ENCODE measurements around the gene CYP2S1. TPM values are rescaled to one million over a fixed set of nuclear protein-coding genes. Genes with fewer than 3 reads are reported as not detected.

CYP2S1 gene
- total RNA-seq, 1 donor from 2014 or later: 2.1 TPM

DNA sequence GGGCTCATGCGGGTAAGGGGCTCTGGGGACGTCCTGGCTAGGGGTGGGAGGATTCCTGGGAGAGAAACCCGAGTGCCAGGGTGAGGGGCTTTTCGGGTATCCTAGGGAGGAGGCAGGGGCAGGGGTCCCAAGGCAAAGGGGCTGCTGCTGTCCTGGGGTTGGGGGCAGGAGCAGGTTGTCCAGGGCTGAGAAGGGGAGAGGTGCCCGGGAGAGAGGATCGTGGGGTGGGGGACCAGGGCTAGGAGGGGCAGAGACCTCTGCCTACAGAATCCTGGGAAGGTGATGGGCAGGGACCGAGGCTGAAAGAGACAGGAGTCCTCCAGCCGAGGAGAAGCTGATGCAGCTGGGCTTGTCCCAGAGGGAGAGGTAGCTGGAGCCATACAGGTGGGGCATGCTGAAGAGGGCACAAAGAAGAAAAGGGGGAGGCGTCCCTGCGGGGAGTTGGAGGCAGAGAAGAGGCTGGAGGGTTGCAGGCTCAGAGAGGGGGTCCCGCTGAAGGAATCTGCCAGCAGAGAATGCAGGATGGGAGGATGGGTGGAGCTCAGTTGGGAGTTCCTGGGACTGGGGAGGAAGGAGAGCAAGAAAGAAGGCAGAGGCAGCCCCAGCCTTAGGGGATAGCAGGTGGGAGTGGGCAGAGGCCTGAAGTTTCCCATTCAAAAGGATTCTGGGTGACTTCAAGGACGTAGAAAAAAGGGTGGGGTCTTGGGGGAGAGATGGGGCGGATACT, 574 bp downstream of the CYP2S1 start:
- intact Hi-C loops (cut with micrococcal nuclease): no loop called here

DNA sequence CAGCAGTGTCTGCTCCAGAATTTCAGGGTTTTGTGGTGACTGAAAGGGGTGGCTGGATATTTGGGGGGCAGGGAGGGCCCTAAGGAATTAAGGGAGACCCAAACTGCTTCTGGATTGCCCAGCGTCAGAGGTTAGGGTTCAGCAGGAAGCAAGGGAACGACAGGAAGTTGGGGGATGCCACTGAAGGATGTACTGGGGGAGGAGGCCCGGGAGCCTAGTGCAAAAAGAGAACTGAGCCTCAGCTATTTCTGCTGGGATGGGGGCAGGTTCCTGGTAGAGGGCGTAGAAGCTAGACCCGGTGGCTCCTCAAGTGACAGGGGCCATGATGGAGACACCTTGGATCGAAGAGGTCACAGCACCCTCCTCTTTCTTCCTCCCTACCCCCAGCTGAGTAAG, 1.1 kb downstream of the CYP2S1 start:
- intact Hi-C loops (cut with micrococcal nuclease): no loop called here

DNA sequence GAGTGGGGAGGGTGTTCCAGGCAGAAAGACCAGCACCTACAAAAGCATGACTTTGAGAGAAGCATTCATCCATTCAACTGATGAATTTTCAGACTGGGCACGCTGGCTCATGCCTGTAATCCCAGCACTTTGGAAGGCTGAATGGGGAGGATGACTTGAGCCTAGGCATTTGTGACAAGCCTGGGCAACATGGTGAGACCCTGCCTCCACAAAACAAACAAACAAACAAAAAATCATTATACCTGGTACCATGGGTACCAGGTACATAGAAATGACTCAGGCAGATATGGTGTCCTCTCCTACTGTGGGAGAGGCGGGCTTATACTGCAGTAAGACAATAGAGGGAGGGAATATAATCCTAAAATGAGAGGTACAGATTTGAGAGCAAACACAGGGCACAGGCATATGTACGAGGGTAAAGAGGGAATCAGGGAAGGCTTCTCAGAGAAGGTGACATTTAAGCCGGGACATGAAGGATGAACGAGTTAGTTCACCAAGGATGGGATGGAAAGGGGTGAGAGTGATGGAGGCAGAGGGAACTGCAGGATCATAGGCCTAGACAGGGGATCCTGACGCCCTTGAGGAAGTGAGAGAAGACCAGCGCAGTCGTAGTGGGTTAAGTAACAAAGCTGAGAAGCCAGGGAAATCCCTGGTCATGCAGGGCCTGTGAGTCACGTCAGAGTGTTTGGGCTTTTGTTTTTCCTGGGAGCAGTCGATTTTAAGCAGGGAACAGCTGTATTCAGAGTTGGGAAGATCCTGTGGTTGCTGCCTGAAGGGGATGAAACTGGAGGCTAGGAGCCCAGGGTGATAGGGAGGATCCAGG, 2.9 kb downstream of the CYP2S1 start:
- intact Hi-C loops (cut with micrococcal nuclease): no loop called here

- intact Hi-C loops (cut with micrococcal nuclease): no loop called here
Measured at GRCh38 chr19:41198559-41198958, 5.5 kb downstream of the CYP2S1 start.

DNA sequence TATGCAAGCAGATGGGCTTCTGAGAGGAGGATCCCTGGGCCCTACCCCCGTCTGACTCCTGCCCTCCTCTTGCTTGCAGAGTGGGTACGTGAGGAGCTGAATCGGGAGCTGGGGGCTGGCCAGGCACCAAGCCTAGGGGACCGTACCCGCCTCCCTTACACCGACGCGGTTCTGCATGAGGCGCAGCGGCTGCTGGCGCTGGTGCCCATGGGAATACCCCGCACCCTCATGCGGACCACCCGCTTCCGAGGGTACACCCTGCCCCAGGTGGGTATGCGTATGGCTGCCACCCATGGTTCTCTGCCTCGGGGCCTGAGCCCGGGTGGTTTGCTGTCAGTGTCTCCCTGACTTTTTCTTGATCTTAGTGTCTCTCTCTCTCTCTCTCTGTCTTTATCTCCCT, 10.4 kb downstream of the CYP2S1 start:
- intact Hi-C loops (cut with micrococcal nuclease): no loop called here

DNA sequence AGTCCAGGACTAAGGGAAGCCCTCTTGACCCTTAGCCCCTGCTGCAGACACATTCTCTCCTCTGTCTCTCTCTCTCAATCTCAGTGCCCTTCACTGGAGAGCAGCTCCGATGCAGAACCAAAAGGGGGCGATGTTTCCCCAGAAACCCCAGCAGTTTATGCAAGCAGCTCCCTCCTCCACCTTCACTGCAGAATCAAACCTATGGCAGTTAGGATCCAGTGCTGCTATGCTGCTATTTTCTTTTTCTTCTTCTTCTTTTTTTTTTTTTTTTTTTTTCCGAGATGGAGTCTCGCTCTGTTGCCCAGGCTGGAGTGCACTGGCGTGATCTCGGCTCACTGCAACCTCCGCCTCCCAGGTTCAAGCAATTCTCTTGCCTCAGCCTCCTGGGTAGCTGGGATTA, 11.3 kb downstream of the CYP2S1 start:
- intact Hi-C loops (cut with micrococcal nuclease): loop anchor here (1.0 kb wide), 6 partner anchors 58 to 391 kb away; partner anchors contain the start of genes BCKDHA, DMAC2 and EXOSC5

DNA sequence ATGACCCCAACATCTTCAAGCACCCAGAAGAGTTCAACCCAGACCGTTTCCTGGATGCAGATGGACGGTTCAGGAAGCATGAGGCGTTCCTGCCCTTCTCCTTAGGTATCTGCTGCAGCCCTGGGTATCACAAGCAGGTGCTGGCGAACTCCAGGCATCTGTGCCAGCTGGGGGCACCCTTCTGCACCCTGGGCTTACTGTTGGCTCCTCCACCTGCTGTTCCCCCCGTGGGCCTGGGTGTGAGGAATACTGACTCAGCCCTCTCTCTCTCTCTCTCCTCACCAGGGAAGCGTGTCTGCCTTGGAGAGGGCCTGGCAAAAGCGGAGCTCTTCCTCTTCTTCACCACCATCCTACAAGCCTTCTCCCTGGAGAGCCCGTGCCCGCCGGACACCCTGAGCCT, 13.0 kb downstream of the CYP2S1 start:
- intact Hi-C loops (cut with micrococcal nuclease): no loop called here

DNA sequence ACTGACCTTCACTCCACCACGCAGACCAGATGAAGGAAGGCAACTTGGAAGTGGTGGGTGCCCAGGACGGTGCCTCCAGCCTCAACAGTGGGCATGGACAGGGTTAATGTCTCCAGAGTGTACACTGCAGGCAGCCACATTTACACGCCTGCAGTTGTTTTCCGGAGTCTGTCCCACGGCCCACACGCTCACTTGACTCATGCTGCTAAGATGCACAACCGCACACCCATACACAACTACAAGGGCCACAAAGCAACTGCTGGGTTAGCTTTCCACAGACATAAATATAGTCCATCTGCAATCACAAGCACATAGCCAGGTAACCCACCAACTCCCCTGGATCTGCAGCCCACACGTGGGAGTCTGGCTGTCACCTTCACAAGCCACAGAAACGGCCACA, 13.4 kb downstream of the CYP2S1 start:
- intact Hi-C loops (cut with micrococcal nuclease): no loop called here

- intact Hi-C loops (cut with micrococcal nuclease): no loop called here
Measured at GRCh38 chr19:41206926-41207750, 14.1 kb downstream of the CYP2S1 start.

DNA sequence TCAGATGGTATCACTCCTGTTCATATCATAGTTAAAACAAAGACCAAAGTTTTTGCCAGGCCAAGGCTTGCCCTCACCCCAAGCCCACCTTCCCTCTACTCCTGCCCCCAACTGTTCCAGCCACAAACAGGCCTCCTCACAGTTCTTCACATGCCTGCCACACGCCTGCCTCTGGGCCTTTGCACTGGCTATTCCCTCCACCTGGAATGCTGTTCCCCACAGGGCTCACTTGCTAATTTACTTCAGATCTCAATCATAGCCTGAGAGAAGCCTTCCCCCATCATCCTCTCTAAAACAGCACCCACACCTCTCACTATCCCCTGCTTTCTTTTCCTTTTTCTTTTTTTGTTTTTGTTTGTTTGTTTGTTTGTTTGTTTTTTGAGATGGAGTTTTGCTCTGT, 21.1 kb downstream of the CYP2S1 start:
- intact Hi-C loops (cut with micrococcal nuclease): no loop called here

DNA sequence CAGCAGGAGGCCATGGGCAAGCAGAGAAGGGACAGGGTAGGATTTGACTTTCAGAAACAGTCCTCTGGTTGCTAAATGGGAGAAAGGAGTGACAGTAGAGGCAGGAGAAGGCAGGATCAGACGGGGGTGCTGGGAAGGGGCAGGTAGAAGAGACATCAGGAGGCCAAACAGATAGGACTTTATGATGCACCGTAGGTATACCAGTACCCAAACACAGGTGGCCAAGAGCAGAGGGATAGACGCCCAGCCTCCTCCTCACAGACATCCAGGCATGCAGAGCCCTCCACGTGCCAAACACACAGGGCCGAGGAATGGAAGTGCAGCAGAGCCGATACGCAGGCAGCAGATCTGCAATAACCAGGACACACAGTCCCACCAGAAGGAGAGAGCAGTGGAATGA, 24.7 kb downstream of the CYP2S1 start:
- intact Hi-C loops (cut with micrococcal nuclease): no loop called here

- intact Hi-C loops (cut with micrococcal nuclease): no loop called here
Measured at GRCh38 chr19:41218249-41218614, 25.2 kb downstream of the CYP2S1 start.

DNA sequence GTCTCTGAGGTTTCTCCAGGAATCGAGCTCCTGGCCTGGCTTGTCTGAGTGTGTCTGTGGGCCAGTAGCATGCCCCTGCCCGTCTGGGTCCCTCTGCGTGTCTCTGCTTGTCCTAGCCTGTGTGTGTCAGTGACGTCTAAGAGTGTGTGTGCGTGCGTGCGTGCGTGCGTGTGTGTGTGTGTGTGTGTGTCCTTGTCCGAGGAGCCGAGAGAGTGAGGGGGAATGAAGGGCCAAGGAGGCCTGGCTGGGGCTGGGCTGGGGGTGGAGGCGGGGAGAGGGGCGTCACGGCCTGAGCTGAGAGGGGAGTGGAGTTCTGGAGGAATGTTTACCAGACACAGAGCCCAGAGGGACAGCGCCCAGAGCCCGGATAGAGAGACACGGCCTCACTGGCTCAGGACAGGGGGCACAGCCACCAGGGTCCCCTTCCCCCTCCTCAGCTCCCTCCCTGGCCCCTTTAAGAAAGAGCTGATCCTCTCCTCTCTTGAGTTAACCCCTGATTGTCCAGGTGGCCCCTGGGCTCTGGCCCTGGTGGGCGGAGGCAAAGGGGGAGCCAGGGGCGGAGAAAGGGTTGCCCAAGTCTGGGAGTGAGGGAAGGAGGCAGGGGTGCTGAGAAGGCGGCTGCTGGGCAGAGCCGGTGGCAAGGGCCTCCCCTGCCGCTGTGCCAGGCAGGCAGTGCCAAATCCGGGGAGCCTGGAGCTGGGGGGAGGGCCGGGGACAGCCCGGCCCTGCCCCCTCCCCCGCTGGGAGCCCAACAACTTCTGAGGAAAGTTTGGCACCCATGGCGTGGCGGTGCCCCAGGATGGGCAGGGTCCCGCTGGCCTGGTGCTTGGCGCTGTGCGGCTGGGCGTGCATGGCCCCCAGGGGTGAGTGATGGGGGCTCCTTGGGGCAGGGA, 25.8 kb downstream of the CYP2S1 start, which contains the start of gene AXL:
Gene AXL (plus strand): TSS at position 609 of the 893 bp plus-strand sequence. CDS start 170 bp downstream, at position 779.
- intact Hi-C loops (cut with micrococcal nuclease): no loop called here

DNA sequence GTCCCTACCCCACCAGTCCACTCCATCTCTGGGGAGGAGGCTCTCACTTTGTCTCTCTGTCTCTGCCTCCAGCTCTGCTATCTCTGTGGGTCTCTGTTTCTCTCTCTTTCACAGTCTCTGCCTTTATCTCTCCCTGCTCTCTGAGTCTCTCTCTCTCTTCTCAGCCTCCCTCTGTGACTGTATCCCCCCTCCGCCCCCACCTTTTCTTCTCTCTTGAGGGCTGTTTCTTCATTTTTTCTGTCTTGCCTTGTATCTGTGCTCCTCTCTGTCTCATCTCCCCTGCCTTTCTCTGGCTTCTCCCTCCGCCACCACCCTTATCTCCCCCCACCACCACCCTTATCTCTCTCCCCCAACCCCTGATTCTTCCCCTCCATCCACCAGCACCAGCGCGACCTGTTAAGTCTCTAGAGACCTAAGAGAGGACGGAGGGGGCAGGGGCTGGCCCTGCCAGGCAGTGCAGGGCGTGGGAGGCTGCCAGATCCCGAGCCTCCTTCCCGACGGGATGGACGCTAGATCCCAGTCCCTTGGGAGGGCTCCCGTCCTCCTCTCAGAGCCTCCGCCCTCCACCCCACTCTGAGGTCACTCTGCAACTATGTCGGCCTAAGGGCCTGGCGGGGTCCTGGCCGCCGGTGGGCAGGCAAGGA, 27.0 kb downstream of the CYP2S1 start:
- intact Hi-C loops (cut with micrococcal nuclease): no loop called here

DNA sequence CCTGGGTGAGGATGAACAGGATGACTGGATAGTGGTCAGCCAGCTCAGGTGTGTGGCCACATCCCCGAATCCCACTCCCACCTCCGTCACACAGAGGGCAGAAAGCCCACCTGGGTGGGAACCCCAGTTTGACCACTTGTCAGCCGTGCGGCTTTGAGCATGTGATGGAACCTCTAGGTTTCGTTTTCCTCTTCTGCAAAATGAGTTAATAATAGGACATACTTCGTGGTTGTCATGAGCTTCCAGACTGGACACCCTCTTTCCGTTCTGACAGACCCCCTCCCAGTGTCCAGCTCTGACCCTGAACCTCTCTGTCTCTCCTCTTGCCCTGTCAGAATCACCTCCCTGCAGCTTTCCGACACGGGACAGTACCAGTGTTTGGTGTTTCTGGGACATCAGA, 27.8 kb downstream of the CYP2S1 start:
- intact Hi-C loops (cut with micrococcal nuclease): no loop called here

GRCh38 chr19:41221514-41222205, 28.6 kb downstream of the CYP2S1 start:
- intact Hi-C loops (cut with micrococcal nuclease): no loop called here

DNA sequence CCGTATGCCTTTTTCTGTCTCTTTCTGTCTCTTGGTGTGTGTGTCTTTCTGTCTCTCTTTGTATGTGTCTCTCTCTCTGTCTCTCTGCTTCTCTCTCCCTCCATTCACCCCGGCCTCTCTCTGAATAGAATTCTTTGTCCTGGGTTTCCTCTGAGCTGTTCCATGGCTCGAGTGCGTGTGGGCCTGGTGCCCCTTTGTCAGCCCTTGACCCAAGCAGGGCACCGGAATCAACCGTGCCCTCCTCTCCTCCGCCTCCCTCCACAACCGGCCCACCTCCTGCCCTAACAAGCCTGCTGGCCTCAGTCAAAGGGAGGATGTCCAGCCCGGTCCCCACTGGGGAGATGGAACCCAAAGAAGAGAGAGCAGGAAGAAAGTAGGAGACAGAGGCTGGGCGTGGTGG, 29.2 kb downstream of the CYP2S1 start:
- intact Hi-C loops (cut with micrococcal nuclease): no loop called here

GRCh38 chr19:41223431-41224234, 30.6 kb downstream of the CYP2S1 start:
- intact Hi-C loops (cut with micrococcal nuclease): no loop called here

DNA sequence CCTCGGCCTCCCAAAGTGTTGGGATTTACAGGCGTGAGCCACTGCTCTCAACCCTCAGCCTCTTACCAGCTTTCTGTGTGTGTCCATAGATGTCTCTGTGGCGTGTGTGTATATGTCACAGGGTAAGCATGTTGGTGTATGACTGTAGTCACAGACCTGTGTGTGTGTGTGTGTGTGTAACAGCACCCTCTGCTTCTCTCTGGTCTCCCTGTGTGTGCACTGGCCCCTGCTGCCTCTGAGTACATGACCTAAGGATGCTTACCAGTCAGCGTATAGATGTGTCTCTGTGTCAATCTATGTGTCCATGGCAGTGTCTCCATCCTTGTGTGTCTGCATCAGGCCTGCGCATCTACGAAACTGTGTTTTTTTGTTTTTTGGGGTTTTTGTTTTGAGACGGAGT, 31.6 kb downstream of the CYP2S1 start:
- intact Hi-C loops (cut with micrococcal nuclease): no loop called here

Data from T-helper 1 cell treated with Interleukin-12 subunit alpha and Interleukin-12 subunit beta and Interleukin-4 antibody, amounts not matched to agents 30 ng/mL and 1 ng/mL, for 36 hours (primary cell).